HG03039 (cell line): ENCODE measurements around the gene FKBP5.
"Not testable (repeated sequence)": the region's sequence is repeated elsewhere in the genome, so short reads cannot be mapped to it uniquely, and the experiment has no call there.

Experiments
- ATAC-seq: cut with Tn5 transposase; IDR thresholded peaks from one replicate; pipeline ENCODE4 v1.9.1; 2021; ENCODE audit warnings: mild to moderate bottlenecking, moderate library complexity; ENCODE audit not compliant: unreplicated experiment

The FKBP5 gene

DNA sequence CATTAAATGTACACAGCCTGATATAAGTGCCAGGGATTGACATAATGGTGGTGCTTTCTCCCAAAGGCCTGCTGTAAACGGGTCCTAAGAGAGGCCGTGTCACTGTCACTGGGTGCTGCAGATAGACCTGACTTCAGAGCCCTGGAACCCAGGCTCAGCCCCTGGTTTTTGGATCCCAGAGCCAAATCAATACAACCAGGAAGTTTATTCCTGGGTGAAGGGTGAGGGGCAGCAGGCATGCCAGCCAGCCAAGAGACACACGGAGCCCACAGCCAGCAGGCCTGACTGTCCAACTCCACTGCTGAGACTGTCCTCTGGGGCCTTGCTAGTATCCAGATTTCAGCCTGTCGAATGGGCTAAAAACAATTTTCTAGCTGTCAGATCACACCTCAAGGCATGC, 35.3 kb upstream of the FKBP5 start:
- no peak for ATAC-seq

- no peak for ATAC-seq
Measured at GRCh38 chr6:35723587-35723986, 34.9 kb upstream of the FKBP5 start.

DNA sequence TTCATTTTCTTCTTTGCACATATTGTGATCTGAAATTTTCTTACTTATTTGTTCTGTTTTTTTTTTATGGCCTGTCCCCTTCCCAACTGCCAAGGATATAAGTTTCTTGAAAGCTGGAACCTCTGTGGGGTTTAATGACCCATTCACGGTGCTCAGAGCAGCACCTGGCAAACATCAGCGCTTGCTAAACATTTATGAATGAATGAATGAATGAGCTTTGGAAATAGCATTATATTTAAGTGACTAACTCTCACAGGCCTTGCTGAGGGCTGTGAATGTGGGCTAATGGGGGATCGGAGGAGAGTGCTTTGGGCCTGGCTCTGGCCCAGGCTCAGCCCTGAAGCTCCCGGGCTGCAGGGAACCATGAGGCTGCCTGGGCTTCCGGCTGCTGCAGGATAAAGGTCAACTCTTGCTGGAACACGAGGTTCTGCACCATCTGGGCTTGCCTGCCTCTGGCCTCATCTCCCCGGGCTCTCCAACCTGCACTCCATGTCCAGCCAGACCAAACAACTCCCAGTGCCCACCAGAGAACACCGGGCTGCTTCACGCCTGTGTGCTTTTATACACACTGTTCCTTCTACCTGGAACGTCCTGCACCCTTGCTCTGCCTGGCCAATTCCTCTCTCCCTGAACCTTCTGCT, 33.5 kb upstream of the FKBP5 start:
- no peak for ATAC-seq

GRCh38 chr6:35719830-35720733, 31.4 kb upstream of the FKBP5 start:
- ATAC-seq: no peak

GRCh38 chr6:35719404-35719829, 30.7 kb upstream of the FKBP5 start:
- ATAC-seq: no peak

GRCh38 chr6:35718911-35719381, 30.2 kb upstream of the FKBP5 start:
- ATAC-seq: no peak

DNA sequence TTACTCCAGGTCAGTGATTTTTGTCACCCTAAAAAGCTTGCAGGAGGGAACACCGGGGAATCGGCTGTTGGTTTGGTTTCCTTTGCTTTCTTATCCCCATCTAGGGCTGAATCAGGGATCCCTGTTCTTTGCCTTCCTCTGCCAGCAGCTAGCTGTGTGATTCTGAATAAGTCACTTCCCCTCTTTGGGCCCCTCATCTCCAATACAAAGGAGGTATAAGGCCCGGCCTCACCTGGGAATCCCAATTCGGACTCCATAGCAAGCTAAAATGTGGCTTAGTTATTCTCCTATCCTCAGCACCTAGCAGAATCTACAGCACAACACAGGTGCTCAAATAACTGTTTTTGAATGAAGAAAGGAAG, 29.6 kb upstream of the FKBP5 start:
- no peak for ATAC-seq

DNA sequence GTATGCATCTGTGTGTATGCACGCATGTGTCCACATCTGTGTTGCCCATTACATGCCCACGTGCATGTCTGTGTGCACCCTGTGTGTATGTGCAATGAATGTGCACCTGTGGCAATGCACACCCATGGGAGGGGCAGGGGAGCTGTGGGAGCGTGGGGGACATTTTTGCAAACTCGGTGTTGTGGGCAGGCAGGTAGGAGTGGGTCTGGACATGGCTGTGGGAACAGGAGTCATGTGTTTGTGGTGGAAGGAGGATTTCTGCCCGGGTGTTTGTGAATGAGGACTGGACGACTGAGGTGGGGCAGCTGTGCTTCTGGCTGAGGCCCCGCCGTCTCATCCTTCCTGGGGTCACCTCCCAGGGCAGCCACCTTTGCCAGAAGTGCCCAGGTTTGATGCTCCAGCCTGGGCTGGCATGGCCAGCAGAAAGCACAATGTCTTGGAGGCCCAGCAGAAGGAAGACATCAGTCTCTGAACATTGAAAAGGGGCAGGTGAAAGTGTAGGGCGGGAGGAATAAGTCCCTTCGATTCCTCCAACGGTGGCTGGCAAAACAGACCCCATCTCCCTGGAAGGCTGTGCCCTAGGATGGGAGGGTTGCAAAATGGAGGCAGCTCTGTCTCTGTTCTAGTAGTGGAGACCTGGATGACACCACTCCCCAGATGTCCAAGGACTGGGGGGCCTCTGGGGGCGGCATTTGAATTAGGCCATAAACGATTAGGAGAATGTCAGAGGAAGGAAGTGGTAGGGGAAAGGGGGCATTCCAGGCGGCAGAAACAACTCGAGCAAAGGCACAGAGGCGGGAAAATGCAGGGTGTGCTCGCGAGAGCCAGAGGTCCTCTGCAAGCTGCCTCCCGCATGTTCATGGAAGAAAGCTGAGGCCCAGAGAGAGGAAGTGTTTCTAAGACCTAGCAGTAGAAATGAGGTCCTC, 29.0 kb upstream of the FKBP5 start:
- no peak for ATAC-seq

- no peak for ATAC-seq
Measured at GRCh38 chr6:35716798-35717197, 28.1 kb upstream of the FKBP5 start.

DNA sequence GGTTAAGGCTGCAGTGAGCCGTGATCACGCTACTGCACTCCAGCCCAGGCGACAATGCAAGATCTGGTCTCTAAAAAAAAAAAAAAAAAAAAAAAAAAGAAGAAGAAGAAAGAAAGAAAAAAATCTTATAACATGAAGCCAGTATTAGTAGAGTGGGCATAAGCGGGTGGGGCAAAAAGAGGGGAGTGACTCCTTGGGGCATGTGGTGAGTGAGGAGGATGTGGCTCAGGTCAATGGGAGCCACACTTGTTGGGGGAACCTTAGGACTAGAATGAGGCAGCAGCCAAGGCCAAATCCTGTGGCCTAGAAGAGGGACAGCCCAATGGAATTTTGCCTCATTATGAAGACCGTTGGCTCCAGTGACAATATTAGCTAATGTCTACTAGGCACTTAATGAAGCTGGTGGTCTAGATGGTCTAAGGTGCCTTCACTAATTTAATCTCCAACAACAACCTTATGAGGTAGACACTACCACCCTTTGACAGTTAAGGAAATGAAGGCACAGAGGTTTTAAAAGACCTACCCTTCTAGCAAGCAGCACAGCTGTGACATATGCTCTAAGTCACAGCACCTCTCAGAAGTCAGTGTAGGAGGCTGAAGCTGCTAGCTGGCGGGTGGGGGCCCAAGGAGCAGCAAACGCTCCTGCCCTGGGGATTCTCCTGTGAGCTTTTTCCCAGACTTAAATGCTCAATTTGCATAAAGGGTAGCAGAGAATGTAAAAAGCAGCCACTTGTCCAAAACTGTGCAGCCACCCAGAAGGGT, 24.5 kb upstream of the FKBP5 start:
- ATAC-seq: no peak

GRCh38 chr6:35711731-35712130, 23.0 kb upstream of the FKBP5 start:
- no peak for ATAC-seq

- ATAC-seq: no peak
Measured at GRCh38 chr6:35710241-35710847, 21.6 kb upstream of the FKBP5 start.

DNA sequence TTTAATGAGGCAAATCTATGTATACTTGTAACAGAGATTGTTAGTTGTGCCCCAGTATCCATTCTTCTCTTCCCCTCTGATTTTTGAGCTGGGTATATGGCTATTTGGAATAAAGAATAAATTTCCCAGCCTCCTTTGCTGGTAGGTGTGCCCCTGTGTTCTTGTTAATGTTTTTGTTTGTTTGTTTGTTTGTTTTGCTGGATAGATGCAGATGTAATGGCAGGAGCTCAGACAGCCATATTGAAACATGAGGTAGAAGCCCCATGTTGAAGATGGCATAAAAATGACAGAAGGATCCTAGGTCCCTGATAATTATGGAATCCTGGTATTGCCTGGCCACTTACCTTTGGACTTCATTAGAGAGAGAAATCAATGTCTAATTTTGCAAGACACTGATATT, 19.9 kb upstream of the FKBP5 start:
- no peak for ATAC-seq

GRCh38 chr6:35707714-35708407, 19.1 kb upstream of the FKBP5 start:
- ATAC-seq: no peak

DNA sequence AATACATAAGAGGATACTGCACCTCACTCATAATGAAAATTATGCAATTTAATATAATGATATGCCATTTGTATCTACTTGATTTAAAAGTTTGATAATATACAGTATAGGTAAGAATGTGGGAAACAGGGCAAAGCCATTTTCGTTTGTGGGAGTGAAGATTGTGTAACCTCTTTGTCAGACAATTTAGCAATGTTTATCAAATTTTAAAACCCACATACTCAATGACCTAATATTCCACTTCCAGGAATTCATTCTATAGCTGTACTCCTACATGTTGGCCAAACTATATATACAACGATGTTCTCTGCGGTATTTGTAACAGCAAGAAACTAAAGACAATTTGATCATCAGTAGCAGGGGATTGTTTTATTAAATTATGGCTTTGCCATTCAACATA, 17.8 kb upstream of the FKBP5 start:
- ATAC-seq: no peak

GRCh38 chr6:35703554-35703953, 14.8 kb upstream of the FKBP5 start:
- ATAC-seq: no peak

DNA sequence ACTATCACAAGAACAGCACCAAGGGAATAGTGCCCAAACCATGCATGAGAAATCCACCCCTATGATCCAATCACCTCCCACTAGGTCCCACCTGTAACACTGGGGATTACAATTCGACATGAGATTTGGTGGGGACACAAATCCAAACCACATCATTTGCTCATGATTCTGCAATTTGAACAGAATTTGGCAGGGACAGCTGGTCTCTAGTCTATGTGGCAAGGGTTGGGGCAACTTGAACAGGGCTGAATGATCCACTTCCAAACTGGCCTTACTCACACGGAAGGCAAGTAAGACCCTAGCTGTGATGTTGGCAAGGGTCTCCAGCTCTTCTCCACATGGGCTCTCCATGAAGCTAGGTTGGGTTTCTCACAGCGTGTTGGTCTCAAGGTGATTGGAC, 10.1 kb upstream of the FKBP5 start:
- ATAC-seq: no peak

DNA sequence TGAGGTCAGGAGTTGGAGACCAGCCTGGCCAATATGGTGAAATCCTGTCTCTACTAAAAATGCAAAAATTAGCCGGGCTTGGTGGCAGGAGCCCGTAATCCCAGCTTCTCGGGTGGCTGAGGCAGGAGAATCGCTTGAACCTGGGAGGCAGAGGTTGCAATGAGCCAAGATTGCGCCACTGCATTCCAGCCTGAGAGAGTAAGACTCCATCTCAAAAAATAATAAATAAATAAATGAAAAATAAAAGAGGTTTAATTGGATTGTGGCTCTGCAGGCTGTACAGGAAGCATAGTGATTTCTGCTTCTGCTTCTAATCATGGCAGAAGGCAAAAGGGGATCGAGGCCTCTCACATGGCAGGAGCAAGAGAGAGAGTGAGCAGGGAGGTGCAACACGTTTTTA, 9.7 kb upstream of the FKBP5 start:
- not testable (repeated sequence) for ATAC-seq

DNA sequence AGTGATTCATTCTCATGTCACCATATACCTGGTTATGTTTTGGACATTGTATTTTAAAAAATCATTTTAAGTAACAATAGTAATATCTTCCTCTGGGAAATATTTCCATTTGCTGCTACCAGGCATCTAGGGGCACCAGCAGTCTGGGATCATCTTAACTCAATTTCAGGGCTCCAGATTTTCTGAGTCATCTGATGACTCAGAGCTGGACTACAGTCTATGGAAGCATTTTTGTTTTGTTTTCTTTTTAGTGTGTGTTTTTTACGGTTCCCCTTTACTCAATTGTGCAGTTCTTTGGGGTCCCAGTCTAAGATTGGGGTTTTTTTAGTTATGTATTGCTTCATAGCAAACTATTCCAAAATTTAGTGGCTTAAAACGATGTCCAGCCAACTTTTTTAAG, 5.7 kb upstream of the FKBP5 start:
- ATAC-seq: no peak
